ENCODE data around the gene NEK3.

DNA sequence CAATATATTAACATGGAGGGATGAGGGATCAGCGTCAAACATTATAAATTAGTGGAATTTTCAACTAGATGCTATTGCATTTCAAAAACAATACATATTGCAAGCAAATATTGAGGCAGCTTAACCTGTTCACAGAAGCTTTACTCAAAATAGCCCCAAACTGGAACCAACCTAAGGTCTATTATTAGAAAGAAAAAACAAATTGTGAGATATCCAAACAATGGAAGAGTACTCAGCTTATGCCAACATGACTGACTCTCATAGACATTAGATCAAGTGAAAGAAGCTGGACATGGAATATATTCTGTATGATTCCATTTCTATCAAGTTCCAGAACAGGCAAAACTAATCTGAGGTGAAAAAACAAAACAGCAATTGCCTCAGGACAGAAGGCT, 27.6 kb upstream of the NEK3 start:
- TF ChIP-seq POLR2AphosphoS5 (IDR thresholded peaks at IDR 0.05; ENCODE audit: low read depth, low read length) (no peak), TAF1 (IDR thresholded peaks at IDR 0.05; ENCODE audit: borderline replicate concordance, insufficient read depth, low read length) (no peak), FOXP2 (optimal IDR thresholded peaks at IDR 0.05; ENCODE audit: borderline replicate concordance, extremely low read depth, extremely low read length, insufficient read depth) (no peak), SIN3A (IDR thresholded peaks at IDR 0.05; ENCODE audit: borderline replicate concordance, insufficient read depth, low read length) (no peak)
- TF ChIP-seq, protein P1, sequence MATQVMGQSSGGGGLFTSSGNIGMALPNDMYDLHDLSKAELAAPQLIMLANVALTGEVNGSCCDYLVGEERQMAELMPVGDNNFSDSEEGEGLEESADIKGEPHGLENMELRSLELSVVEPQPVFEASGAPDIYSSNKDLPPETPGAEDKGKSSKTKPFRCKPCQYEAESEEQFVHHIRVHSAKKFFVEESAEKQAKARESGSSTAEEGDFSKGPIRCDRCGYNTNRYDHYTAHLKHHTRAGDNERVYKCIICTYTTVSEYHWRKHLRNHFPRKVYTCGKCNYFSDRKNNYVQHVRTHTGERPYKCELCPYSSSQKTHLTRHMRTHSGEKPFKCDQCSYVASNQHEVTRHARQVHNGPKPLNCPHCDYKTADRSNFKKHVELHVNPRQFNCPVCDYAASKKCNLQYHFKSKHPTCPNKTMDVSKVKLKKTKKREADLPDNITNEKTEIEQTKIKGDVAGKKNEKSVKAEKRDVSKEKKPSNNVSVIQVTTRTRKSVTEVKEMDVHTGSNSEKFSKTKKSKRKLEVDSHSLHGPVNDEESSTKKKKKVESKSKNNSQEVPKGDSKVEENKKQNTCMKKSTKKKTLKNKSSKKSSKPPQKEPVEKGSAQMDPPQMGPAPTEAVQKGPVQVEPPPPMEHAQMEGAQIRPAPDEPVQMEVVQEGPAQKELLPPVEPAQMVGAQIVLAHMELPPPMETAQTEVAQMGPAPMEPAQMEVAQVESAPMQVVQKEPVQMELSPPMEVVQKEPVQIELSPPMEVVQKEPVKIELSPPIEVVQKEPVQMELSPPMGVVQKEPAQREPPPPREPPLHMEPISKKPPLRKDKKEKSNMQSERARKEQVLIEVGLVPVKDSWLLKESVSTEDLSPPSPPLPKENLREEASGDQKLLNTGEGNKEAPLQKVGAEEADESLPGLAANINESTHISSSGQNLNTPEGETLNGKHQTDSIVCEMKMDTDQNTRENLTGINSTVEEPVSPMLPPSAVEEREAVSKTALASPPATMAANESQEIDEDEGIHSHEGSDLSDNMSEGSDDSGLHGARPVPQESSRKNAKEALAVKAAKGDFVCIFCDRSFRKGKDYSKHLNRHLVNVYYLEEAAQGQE (IDR thresholded peaks at IDR 0.05; ENCODE audit: insufficient read depth in 1 of 2, low read depth in 2 of 2, low read length in 2 of 2): no peak

Data from PFSK-1 (cell line).